OCI-LY1 (cell line): ENCODE measurements around the gene CD55.

Source experiments
- H2AFZ ChIP-seq: fragments of 200-600 bp; sonication (generic), shearing (Covaris generic); 2 replicates; pipeline ENCODE4 v1.6.0; 2014; ENCODE audit warnings: antibody characterized with exemption, mild to moderate bottlenecking, low read length
- H3F3A ChIP-seq: fragments of 200-600 bp; sonication (generic), shearing (Covaris generic); 2 replicates; pipeline ENCODE4 v1.6.0; 2014; ENCODE audit warnings: mild to moderate bottlenecking, antibody characterized with exemption, low read length, moderate library complexity; ENCODE audit not compliant: insufficient read depth
- H3K27ac ChIP-seq: fragments of 200-600 bp; sonication (generic); 2 replicates; pipeline ENCODE4 v1.5.1; 2014; ENCODE audit warnings: low read length, mixed run types, mild to moderate bottlenecking, low read depth; ENCODE audit not compliant: poor library complexity, severe bottlenecking
- H3K27me3 ChIP-seq: fragments of 200-600 bp; sonication (generic); 2 replicates; pipeline ENCODE4 v1.6.0; 2014; ENCODE audit warnings: antibody characterized with exemption, mild to moderate bottlenecking, low read length, moderate library complexity; ENCODE audit not compliant: insufficient read depth
- H3K36me3 ChIP-seq: fragments of 200-600 bp; sonication (generic); 2 replicates; pipeline ENCODE4 v1.6.1; 2014; ENCODE audit warnings: mild to moderate bottlenecking, antibody characterized with exemption, low read length, moderate library complexity, mixed read lengths; ENCODE audit not compliant: insufficient read depth
- H3K4me1 ChIP-seq: fragments of 200-600 bp; sonication (generic); 2 replicates; pipeline ENCODE4 v1.5.1; 2014; ENCODE audit warnings: mild to moderate bottlenecking, low read length, moderate library complexity; ENCODE audit not compliant: insufficient read depth, severe bottlenecking
- H3K4me2 ChIP-seq: fragments of 200-600 bp; sonication (generic), shearing (Covaris generic); 2 replicates; pipeline ENCODE4 v1.6.1; 2014; ENCODE audit warnings: low read length
- H3K4me3 ChIP-seq: fragments of 200-600 bp; sonication (generic); 2 replicates; pipeline ENCODE4 v1.5.1; 2014; ENCODE audit warnings: low read length, low read depth, mild to moderate bottlenecking, mixed read lengths; ENCODE audit not compliant: poor library complexity, severe bottlenecking
- H3K79me2 ChIP-seq: fragments of 200-600 bp; shearing (Covaris generic); 2 replicates; pipeline ENCODE4 v1.6.1; 2016; ENCODE audit warnings: mixed run types, low read length, mixed read lengths; ENCODE audit not compliant: insufficient read depth
- H3K9ac ChIP-seq: fragments of 200-600 bp; sonication (generic), shearing (Covaris generic); 2 replicates; pipeline ENCODE4 v1.6.1; 2014; ENCODE audit warnings: mild to moderate bottlenecking, low read length, mixed read lengths
- H3K9me2 ChIP-seq: fragments of 200-600 bp; sonication (generic), shearing (Covaris generic); 2 replicates; pipeline ENCODE4 v1.6.1; 2014; ENCODE audit warnings: low read depth, mild to moderate bottlenecking, low read length, mixed read lengths
- H3K9me3 ChIP-seq: fragments of 200-600 bp; shearing (Covaris generic); 2 replicates; pipeline ENCODE4 v1.6.1; 2014; ENCODE audit warnings: low read length, mixed read lengths
- H4K20me1 ChIP-seq: fragments of 200-600 bp; sonication (generic), shearing (Covaris generic); 2 replicates; pipeline ENCODE4 v1.6.0; 2016; ENCODE audit warnings: mild to moderate bottlenecking, low read length; ENCODE audit not compliant: insufficient read depth
- CTCF ChIP-seq: fragments of 200-600 bp; sonication (generic), shearing (Covaris generic); IDR thresholded peaks from 2 replicates; pipeline ENCODE4 v1.5.1; 2017; ENCODE audit warnings: mild to moderate bottlenecking, antibody characterized with exemption, low read length, moderate library complexity, mixed read lengths
- EZH2 ChIP-seq: fragments of 200-600 bp; sonication (generic), shearing (Covaris generic); IDR thresholded peaks from 2 replicates; pipeline ENCODE4 v1.8.0; 2017; ENCODE audit warnings: borderline replicate concordance, mixed run types, mild to moderate bottlenecking, antibody characterized with exemption, low read length, moderate library complexity, mixed read lengths

The CD55 gene

GRCh38 chr1:207277241-207277640, 44.2 kb upstream of the CD55 start:
- Histone ChIP-seq H3K36me3 (no peaks in the 10 kb centered on the region), H3K4me3 (no peak overlapping the region), H3K9me3 (no peaks in the 10 kb centered on the region), H3K4me1 (no peaks in the 10 kb centered on the region), H2AFZ (no peak overlapping the region), H4K20me1 (no peaks in the 10 kb centered on the region), H3K27me3 (no peaks in the 10 kb centered on the region), H3K9me2 (no peaks in the 10 kb centered on the region), H3K4me2 (no peak overlapping the region), H3F3A (no peaks in the 10 kb centered on the region), H3K9ac (no peak overlapping the region), H3K27ac (no peak overlapping the region), H3K79me2 (no peaks in the 10 kb centered on the region)
- TF ChIP-seq EZH2: no peak
- no peak for TF ChIP-seq CTCF

GRCh38 chr1:207279652-207280051, 41.8 kb upstream of the CD55 start:
- Histone ChIP-seq H3K4me3 (no peak overlapping the region), H3F3A (no peaks in the 10 kb centered on the region), H3K4me2 (no peak overlapping the region), H3K27me3 (no peaks in the 10 kb centered on the region), H3K36me3 (no peaks in the 10 kb centered on the region), H3K79me2 (no peaks in the 10 kb centered on the region), H2AFZ (no peak overlapping the region), H3K4me1 (no peaks in the 10 kb centered on the region), H3K9me2 (no peaks in the 10 kb centered on the region), H3K9ac (no peak overlapping the region), H4K20me1 (no peaks in the 10 kb centered on the region), H3K9me3 (no peaks in the 10 kb centered on the region), H3K27ac (no peak overlapping the region)
- no peak for TF ChIP-seq CTCF
- no peak for TF ChIP-seq EZH2

- Histone ChIP-seq H3F3A (no peaks in the 10 kb centered on the region), H3K4me3 (no peak overlapping the region), H3K9ac (no peak overlapping the region), H3K79me2 (no peaks in the 10 kb centered on the region), H3K27ac (no peak overlapping the region), H3K4me1 (no peaks in the 10 kb centered on the region), H4K20me1 (no peaks in the 10 kb centered on the region), H3K4me2 (no peak overlapping the region), H3K9me2 (no peaks in the 10 kb centered on the region), H3K36me3 (no peaks in the 10 kb centered on the region), H2AFZ (no peak overlapping the region), H3K27me3 (no peaks in the 10 kb centered on the region), H3K9me3 (no peaks in the 10 kb centered on the region)
- TF ChIP-seq CTCF (no peak), EZH2 (no peak)
These were observed 40.8 kb upstream of the CD55 start for GRCh38 chr1:207280706-207281105.
